Thymus (tissue), 14 donors: ENCODE measurements around the gene TAS2R40. TPM values are rescaled to one million over a fixed set of nuclear protein-coding genes. Genes with fewer than 3 reads are reported as not detected.
A peak's percentile ranks its signal among the peaks of the same experiment; 100 is the strongest.
"Not testable (repeated sequence)": the region's sequence is repeated elsewhere in the genome, so short reads cannot be mapped to it uniquely, and the experiment has no call there.

Experiments used
- DNase-seq, 9 donors: peaks; one replicate each; pipeline ENCODE4 v3.0.0-alpha.2; 2013; ENCODE audit warnings: low spot score in 9 of 9, low read depth in 6 of 9, missing footprints in 1 of 9
- H3K27ac ChIP-seq, 2 donors: one replicate each; pipeline ENCODE4 v1.5.1; 2013; ENCODE audit warnings: control low read depth in 1 of 2, low read depth in 1 of 2, low read length in 1 of 2, mild to moderate bottlenecking in 1 of 2, moderate library complexity in 1 of 2
- H3K27me3 ChIP-seq, 2 donors: one replicate each; pipeline ENCODE4 v1.5.1; 2013; ENCODE audit warnings: low read length in 1 of 2; ENCODE audit not compliant: control insufficient read depth in 2 of 2, insufficient read depth in 1 of 2
- H3K36me3 ChIP-seq, 2 donors: one replicate each; pipeline ENCODE4 v1.5.1; 2013; ENCODE audit warnings: low read length in 1 of 2, mild to moderate bottlenecking in 1 of 2, moderate library complexity in 1 of 2; ENCODE audit not compliant: control insufficient read depth in 2 of 2, insufficient read depth in 2 of 2
- H3K4me1 ChIP-seq, 2 donors: one replicate each; pipeline ENCODE4 v1.5.1; 2013; ENCODE audit warnings: low read length in 2 of 2; ENCODE audit not compliant: control insufficient read depth in 2 of 2, insufficient read depth in 2 of 2
- H3K4me3 ChIP-seq, 2 donors: one replicate each; pipeline ENCODE4 v1.5.1; 2013; ENCODE audit warnings: low read length in 2 of 2, control low read depth in 1 of 2, mild to moderate bottlenecking in 1 of 2
- H3K9me3 ChIP-seq, 2 donors: one replicate each; pipeline ENCODE4 v1.5.1; 2013; ENCODE audit warnings: low read length in 1 of 2, mild to moderate bottlenecking in 1 of 2; ENCODE audit not compliant: control insufficient read depth in 2 of 2, insufficient read depth in 1 of 2
- WGBS: extraction: QIAGEN DNeasy Blood & Tissue Kit; methylation state at CpG from one replicate; pipeline ENCODE4 v1.1.7; 2013; 5-methylcytosine and 5-hydroxymethylcytosine counted together
- long read RNA-seq, 10 donors: transcript quantifications; one replicate each; lab custom pipeline, GENCODE V29; 2026
- polyA plus RNA-seq: library from polyadenylated mRNA; stranded (reverse); fragments of 200-250 nt; gene quantifications from one replicate; pipeline ENCODE4 v1.2.3, GENCODE V29; 2013
- total RNA-seq: library from RNA; stranded (reverse); fragments of 120-200 nt; gene quantifications from one replicate; pipeline ENCODE4 v1.2.4, GENCODE V29; 2013
- donor health status: healthy.

Gene TAS2R40
- total RNA-seq (not detected), polyA plus RNA-seq (not detected)
- long read RNA-seq, donor 1, result 0 reads
- long read RNA-seq, donor 2, result 0 reads
- long read RNA-seq, donor 3, result 0 reads
- long read RNA-seq, donor 4, result 0 reads
- long read RNA-seq, donor 5, result 0 reads
- long read RNA-seq, donor 6, result 0 reads
- long read RNA-seq, donor 7, result 0 reads
- long read RNA-seq, donor 8, result 0 reads
- long read RNA-seq, donor 9, result 0 reads
- long read RNA-seq, donor 10, result 0 reads

DNA sequence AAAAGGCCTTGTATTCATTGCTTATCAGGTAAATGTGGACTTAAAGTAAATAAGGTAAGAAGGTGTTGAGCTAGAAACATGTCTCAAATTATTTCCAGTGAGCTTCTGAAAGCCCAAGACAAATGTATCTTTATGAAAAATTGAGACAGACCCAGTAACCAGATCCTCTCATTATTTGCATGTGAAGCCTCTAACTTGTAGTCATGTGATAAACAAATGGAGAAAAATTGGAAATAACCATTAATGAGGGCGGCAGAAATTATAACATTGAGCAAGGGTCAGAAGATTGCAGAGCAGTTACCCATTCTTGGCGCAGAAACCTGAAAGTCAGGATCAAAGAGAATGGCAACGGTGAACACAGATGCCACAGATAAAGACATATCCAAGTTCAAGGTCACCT lies at the start of gene TAS2R40:
TSS of gene TAS2R40 (plus strand) at position 301 of the 400 bp plus-strand sequence. CDS start at position 343, 42 bp downstream.
- H3K4me3 ChIP-seq, result no peak within 1 kb of the TSS
- WGBS, result 89% methylated on average over 3 of the region's 3 CpGs
- no peaks in the 10 kb centered on the region for H3K27me3 ChIP-seq
- H3K27ac ChIP-seq, result no peak within 1 kb of the TSS
- no peaks in the 10 kb centered on the region for H3K4me1 ChIP-seq
- DNase-seq, result no peak
- no peaks in the 10 kb centered on the region for H3K36me3 ChIP-seq
- peaks cover 0 to under 1% of the 10 kb centered on the region in 2 donors for H3K9me3 ChIP-seq

DNA sequence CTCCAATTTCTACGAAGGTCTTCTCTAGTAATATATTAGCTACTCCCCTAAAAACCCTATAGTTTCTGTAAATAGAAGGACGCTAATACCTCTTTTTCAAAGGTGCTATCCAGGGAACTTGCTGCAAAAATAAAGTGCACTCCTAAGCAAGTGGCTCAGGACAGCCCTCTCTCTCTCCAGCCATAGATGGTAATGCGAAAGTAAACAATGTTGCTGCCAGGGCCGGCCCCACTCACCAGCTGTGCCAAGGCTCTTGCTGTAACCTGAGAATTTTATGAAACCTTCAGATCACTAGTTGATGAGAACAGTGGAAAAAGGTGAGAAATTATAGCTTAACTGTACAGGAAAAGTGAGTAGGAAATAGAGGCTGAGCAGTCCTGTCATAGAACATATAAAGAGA lies 49.5 kb upstream of the TAS2R40 start:
- Histone ChIP-seq H3K27ac (no peak overlapping the region), H3K4me1 (no peaks in the 10 kb centered on the region)

DNA sequence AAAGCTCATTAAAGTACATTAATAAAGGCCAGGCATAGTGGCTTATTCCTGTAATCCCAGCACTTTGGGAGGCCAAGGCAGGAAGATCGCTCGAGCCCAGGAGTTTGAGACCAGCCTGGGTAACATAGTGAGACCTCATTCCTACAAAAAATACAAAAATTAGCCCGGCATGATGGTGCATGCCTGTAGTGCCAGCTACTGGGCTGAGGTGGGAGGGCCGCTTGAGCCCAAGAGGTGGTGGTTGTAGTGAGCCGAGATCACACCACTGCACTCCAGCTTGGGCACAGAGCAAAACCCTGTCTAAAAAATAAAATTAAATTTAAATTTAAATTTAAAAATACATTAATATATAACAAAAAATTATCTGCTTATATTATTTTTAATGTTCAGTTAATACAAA lies 45.7 kb upstream of the TAS2R40 start:
- DNase-seq, result no peak
- Histone ChIP-seq H3K36me3 (no peaks in the 10 kb centered on the region), H3K27me3 (no peaks in the 10 kb centered on the region), H3K4me3 (no peak overlapping the region), H3K27ac (no peak overlapping the region), H3K9me3 (no peaks in the 10 kb centered on the region), H3K4me1 (no peaks in the 10 kb centered on the region)
- 97% methylated on average over 5 of the region's 5 CpGs for WGBS

More for the DNA sequence above, 49.5 kb upstream of the TAS2R40 start:
- no peaks in the 10 kb centered on the region for H3K9me3 ChIP-seq
- peak in 1 of 9 donors; percentile 8 for DNase-seq
- H3K27me3 ChIP-seq, result no peaks in the 10 kb centered on the region
- no peak overlapping the region for H3K4me3 ChIP-seq
- H3K36me3 ChIP-seq, result no peaks in the 10 kb centered on the region
- WGBS, result 71% methylated on average over 4 of the region's 4 CpGs

DNA sequence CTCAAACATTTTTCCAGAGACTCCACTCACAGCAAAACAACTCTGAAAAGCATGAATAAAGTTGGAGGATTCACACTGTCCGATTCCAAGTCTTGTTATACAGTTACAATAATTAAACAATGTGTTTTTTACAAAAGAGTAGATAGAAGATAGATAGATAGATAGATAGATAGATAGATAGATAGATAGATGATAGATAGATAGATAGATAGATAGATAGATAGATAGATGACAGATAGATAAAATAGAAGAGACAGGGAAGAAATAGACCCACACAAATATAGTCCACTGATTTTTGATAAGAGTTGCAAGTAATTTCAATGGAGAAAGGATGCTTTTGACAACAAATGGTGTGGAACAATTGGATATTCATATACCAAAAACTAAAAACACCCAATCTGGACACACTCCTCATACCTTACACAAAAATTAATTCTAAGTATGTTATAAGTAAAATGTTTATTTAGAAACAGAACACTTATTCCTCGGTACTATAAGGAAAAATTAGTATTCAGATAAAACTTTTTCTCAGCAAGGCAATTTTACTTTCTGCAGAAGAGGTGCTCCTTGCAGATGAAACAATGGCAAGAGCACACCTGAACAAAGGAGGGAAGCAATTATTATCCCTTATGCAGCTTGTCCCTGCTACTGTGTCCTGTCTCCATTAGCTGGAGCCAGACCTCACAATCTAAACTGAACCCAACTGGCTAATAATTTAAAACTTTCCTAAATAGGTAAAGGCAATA lies 44.3 kb upstream of the TAS2R40 start:
- no peak for DNase-seq
- no peaks in the 10 kb centered on the region for H3K36me3 ChIP-seq
- H3K4me3 ChIP-seq, result no peak overlapping the region
- H3K9me3 ChIP-seq, result no peaks in the 10 kb centered on the region
- WGBS, result 95% methylated on average over 2 of the region's 2 CpGs
- H3K4me1 ChIP-seq, result no peaks in the 10 kb centered on the region
- H3K27me3 ChIP-seq, result no peaks in the 10 kb centered on the region
- no peak overlapping the region for H3K27ac ChIP-seq

DNA sequence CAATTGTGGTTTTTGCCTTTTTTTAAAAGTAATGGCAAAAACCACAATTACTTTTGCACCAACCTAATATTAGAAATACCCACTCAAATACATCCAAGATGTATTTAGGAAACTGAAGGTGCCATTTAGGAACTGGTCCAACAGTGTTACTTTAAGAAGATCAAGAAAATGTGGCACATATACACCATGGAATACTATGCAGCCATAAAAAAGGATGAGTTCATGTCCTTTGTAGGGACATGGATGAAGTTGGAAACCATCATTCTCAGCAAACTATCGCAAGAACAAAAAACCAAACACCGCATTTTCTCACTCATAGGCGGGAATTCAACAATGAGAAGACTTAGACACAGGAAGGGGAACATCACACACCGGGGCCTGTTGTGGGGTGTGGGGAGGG lies 41.1 kb upstream of the TAS2R40 start:
- 97% methylated on average over 4 of the region's 4 CpGs for WGBS
- H3K4me3 ChIP-seq, H3K4me1 ChIP-seq, H3K9me3 ChIP-seq, H3K27me3 ChIP-seq, H3K36me3 ChIP-seq, DNase-seq, H3K27ac ChIP-seq: not testable (repeated sequence)

DNA sequence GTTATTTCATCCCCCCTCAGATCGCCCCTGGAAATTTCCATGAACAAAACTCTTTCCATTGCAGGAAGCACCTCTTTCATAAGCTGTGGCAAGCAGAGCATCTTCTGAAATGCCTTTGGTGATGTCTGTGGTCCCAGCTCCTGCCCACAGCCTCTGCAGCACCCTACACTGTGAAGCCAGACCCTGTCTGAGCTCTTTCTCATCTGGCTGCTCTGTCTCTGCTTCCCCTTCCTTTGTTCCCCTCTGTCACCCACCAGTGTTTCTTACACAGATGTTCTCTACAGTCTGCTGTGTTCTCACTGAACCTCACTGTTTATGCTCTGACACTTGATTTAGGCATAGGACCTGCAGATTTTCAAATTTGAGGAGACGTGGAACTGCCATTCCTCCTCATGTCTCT lies 40.5 kb upstream of the TAS2R40 start:
- Histone ChIP-seq H3K27me3 (no peaks in the 10 kb centered on the region), H3K27ac (no peak overlapping the region), H3K36me3 (no peaks in the 10 kb centered on the region), H3K4me3 (no peak overlapping the region), H3K4me1 (no peaks in the 10 kb centered on the region), H3K9me3 (no peaks in the 10 kb centered on the region)
- WGBS, result 95% methylated on average over 2 of the region's 2 CpGs
- DNase-seq, result peak in 2 of 9 donors; percentile 3 to 6

DNA sequence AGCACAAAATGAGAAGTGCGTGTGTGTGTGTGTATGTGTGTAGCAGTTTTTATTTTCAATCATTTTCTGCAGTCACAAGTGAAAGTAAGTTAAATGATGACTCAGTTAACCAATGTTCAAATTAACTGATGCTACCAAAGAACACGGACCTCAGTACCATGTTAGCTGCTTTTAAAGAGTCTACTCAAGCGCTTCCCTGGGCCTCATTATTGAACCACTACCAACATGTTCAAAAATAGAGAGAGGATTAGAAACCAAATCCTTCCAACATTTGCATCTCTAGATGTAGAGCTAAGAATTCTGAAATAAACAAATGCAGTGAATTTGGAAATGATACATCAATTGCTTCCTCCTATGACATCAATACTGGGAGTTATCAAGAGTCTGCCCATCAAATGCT lies 38.8 kb upstream of the TAS2R40 start, which contains the start of gene TAS2R39:
TSS of gene TAS2R39 (plus strand) at position 396 of the 400 bp plus-strand sequence. CDS start at position 396, 0 bp downstream.
- Histone ChIP-seq H3K27ac (no peak within 1 kb of the TSS), H3K9me3 (no peaks in the 10 kb centered on the region), H3K36me3 (no peaks in the 10 kb centered on the region), H3K27me3 (no peaks in the 10 kb centered on the region), H3K4me3 (no peak within 1 kb of the TSS), H3K4me1 (no peaks in the 10 kb centered on the region)
- no peak for DNase-seq
- 93% methylated on average over 3 of the region's 3 CpGs for WGBS

DNA sequence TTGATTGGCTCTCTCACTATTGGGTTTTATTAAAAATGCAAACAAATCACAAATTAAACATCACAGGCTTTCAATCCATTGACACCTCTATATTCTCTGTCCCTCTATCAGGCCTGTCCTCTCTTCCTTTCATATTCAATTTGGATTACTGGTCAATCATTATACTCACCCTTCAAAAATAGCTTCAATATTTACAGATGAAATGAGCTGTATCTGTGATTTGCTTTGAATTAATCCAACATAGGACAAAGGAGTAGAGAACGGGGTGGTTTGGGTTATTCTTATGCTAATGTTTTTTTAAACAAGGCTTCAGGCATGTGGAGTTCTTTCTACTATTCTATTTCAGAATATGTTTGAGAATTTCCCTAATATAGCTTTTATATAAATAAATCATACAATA lies 36.3 kb upstream of the TAS2R40 start:
- no peak overlapping the region for H3K27ac ChIP-seq
- 95% methylated on average over 1 of the region's 1 CpG for WGBS
- no peaks in the 10 kb centered on the region for H3K9me3 ChIP-seq
- H3K27me3 ChIP-seq, result no peaks in the 10 kb centered on the region
- H3K36me3 ChIP-seq, result no peaks in the 10 kb centered on the region
- DNase-seq, result no peak
- no peaks in the 10 kb centered on the region for H3K4me1 ChIP-seq
- H3K4me3 ChIP-seq, result no peak overlapping the region

DNA sequence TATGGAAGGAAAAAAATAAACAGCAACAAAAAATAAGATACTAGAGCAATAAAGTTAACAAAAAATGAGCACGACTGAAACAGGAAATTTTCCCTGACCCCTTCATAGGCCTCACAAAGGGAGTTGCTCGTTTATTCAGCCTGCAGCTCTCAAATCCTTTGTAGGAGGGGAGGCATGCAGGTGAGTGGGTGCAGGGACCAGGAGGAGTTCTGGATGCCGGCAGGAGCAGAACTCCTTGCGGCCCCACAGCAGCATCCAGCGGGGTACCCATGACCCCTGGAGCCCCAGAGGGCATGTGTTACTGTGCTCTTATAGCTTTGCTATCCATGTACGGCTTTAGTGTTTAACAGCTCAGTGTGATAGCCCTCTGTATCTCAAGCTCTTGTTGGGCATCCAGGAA lies 32.8 kb upstream of the TAS2R40 start:
- no peak for DNase-seq
- WGBS, result 95% methylated on average over 6 of the region's 6 CpGs
- no peak overlapping the region for H3K27ac ChIP-seq
- H3K9me3 ChIP-seq, result no peaks in the 10 kb centered on the region
- H3K36me3 ChIP-seq, result no peaks in the 10 kb centered on the region
- H3K27me3 ChIP-seq, result no peaks in the 10 kb centered on the region
- H3K4me1 ChIP-seq, result no peaks in the 10 kb centered on the region
- H3K4me3 ChIP-seq, result no peak overlapping the region
